H54 (cell line): ENCODE data around the gene HOXB2.

Experiments used
- DNase-seq: peaks from one replicate; pipeline ENCODE4 v3.0.0; 2011; ENCODE audit warnings: low spot score, mixed read lengths; ENCODE audit not compliant: insufficient read length
- FAIRE-seq: peaks from 3 replicates; lab custom pipeline; 2011; peaks lifted over from hg19 to GRCh38; lab: Jason Lieb, UNC
- POLR2A ChIP-seq: IDR thresholded peaks from 2 replicates; pipeline ENCODE4 v1.6.1; 2011; ENCODE audit warnings: low read depth, mild to moderate bottlenecking, low read length

The HOXB2 gene

GRCh38 chr17:48506246-48506645, 38.7 kb downstream of the HOXB2 start:
- no peak for DNase-seq
- FAIRE-seq: no peak

GRCh38 chr17:48505788-48506187, 39.1 kb downstream of the HOXB2 start:
- DNase-seq (peak; percentile 72), FAIRE-seq (peak; percentile 93)
- TF ChIP-seq POLR2A: no peak

More at GRCh38 chr17:48506246-48506645, 38.7 kb downstream of the HOXB2 start:
- no peak for TF ChIP-seq POLR2A

DNA sequence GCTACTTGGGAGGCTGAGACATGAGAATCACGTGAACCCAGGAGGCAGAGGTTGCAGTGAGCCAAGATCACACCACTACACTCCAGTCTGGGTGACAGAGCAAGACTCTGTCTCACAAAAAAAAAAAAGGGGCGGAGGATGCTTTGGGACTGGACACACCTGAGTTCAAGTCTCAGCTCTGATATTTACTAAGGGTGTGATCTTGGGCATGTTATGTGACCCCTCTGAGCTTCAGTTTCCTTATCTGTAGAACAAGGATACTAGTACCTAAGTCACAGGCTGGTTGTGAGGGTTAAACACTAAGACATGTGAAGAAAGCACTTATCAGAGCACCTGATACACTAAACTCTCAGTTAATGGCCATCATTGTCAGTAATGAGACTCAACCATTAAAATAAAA, 40.0 kb downstream of the HOXB2 start:
- FAIRE-seq: no peak
- DNase-seq: no peak
- TF ChIP-seq POLR2A: no peak

GRCh38 chr17:48503747-48504146, 41.2 kb downstream of the HOXB2 start:
- TF ChIP-seq POLR2A: no peak
- FAIRE-seq: no peak
- DNase-seq: no peak

GRCh38 chr17:48502901-48503300, 42.0 kb downstream of the HOXB2 start:
- FAIRE-seq (no peak), DNase-seq (no peak)
- no peak for TF ChIP-seq POLR2A

- FAIRE-seq: no peak
- TF ChIP-seq POLR2A: no peak
- no peak for DNase-seq
These were observed 42.6 kb downstream of the HOXB2 start for GRCh38 chr17:48502312-48502711.

DNA sequence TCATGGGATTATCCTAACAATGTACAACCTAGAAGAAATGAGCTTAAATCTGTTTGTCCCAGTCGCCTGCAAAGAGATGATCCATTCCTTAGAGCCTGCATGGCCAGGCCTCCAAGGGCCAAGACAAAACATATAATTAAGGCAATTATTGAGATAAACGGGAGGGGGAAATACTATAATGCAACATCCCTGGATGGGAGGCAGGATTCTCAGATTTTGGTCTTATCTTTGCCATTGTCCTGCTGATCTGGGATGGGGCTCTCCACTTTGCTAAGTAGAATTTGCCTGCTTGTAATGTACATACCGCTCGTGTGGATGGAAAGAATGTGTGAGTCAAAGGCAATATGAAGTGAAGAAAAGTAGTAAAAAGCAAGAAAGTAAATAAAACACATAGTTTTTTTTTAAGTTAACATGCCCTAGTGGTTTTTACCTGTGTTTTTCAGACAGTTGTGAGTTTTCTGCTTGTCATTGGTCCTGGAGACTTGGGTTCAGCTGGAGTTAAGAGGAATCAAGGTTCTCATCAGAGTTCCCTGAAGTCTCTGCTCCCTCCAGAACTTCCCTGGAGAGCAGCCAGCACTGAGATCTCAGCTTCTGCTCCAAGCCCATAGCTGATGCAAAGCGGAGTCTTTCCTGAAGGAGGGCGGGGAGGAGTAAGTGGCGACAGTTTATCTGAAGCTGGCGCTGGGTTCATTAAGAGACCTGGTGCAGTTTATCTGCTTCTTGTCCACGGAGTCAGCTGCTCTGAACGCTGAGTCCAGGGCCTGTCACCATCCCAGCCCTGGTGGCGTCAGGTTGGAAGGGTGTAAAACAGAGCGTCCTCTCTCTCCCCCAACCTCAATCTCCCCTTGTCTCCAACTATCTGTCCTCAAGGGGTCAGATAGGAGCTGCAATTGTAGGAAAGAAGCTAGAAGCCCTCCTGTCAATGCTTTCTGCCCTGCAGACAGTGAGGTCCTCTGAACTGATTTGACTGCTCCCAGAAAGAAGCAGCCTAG, 44.2 kb downstream of the HOXB2 start:
- TF ChIP-seq POLR2A: no peak
- DNase-seq: no peak
- FAIRE-seq: no peak

DNA sequence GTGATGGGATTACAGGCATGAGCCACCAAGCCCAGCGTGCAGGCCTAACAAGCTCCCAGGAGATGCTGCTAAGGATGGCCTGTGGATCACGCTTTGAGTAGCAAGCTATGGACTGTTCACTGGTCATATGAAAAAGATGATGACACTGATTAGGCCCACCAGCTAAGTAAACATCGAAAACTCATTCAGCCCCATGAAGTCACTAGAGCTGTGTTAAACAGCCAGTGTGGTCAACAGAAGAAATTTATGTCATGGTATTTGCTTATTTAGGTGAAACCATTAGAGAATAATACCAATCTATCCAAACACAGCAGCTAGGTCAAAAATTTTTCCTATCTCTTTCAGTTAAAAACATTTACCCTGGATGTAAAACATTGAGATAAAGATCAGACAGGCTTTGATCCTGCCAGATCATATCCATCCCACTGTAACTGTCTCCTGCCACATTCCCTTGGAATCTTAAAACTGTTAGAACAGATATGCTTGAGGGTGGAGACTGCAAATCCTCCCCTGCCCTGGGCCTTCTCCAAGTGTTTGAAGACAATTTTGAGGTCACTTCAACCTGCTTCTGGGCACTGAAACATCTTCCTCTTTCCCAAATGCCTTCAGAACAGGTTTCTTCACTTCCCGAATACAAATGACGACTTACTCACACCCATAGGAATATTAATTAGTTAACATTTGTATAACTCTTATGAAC, 45.0 kb downstream of the HOXB2 start:
- no peak for FAIRE-seq
- DNase-seq: no peak
- no peak for TF ChIP-seq POLR2A

DNA sequence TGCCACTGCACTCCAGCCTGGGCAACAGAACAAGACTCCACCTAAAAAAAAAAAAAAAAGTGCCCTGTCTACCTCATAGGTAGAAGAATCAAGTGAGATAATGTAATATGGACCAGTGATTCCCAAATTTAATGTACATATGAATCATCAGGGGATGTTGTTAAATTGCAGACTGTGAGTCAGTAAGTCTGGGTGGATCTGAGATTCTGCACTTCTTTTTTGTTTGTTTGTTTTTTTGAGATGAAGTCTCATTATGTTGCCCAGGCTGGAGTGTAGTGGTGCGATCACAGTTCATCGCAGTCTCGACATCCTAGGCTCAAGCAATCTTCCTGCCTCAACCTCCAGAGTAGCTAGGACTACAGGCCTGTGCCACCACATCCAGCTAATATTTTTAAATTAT, 45.7 kb downstream of the HOXB2 start:
- TF ChIP-seq POLR2A: no peak
- peak; percentile 67 for DNase-seq
- no peak for FAIRE-seq

GRCh38 chr17:48498164-48498850, 46.6 kb downstream of the HOXB2 start:
- no peak for DNase-seq
- FAIRE-seq: no peak
- no peak for TF ChIP-seq POLR2A

DNA sequence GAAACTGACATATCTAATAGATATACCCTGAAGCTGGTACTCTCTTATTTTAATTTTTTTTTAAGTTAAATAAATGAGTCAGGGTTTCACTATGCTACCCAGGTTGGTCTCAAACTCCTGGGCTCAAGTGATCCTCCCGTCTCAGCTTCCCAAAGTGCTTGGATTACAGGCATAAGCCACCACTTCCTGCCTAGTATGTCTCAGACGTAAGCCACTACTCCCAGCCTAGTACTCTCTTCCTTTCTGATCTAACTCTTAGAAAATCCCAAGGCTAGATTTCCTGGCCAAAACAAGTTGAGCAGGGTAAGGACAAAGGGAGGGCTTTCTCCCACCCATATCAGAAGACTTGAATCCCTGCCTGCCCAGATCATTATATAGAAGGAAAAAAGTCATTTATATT, 47.8 kb downstream of the HOXB2 start:
- TF ChIP-seq POLR2A: no peak
- no peak for FAIRE-seq
- no peak for DNase-seq

DNA sequence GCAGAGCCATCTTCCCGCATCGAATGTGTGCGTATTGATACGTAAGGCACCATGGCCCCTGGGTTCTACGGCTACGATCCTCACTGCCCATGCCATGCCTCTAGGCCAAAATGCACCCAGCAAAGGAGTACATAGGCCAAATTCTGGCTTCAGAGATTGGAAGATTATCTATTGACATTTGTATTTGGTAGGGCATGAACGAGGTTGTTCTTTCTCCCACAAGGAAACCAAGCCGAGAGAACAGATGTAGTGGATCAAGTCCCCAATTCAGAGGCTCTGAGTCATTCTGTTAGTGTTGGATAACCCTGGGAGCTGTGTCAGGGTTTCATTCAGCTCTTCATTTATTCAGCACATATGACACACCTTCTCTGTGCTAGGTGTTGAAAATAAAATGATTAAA, 50.6 kb downstream of the HOXB2 start:
- TF ChIP-seq POLR2A: no peak
- DNase-seq (no peak), FAIRE-seq (peak; percentile 83)
